Measurements from ENCODE around the gene UBA7. TPM values are rescaled to one million over a fixed set of nuclear protein-coding genes. Genes with fewer than 3 reads are reported as not detected.
"Not testable (repeated sequence)": the region's sequence is repeated elsewhere in the genome, so short reads cannot be mapped to it uniquely, and the experiment has no call there.

UBA7 gene
- total and polyA plus RNA-seq, 2 experiments from 2014 or later, result 0.14 to 0.50 TPM

DNA sequence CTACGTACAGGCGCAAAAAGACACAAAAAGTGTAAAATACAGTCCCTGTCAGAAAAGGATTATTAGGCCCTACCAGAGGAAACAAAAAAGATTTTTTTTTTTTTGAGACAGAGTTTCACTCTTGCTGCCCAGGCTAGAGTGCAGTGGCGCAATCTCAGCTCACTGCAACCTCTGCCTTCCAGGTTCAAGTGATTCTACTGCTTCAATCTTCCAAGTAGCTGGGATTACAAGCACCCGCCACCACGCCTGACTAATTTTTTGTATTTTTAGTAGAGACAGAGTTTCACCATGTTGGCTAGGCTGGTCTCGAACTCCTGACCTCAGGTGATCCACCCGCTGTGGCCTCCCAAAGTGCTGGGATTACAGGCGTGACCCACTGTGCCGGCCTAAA is 32.8 kb downstream of the UBA7 start:
- H3K4me2 ChIP-seq; ATAC-seq; H3K4me3 Mint-ChIP-seq; H3K9me3 Mint-ChIP-seq; H3K4me1 Mint-ChIP-seq; H3K4me1 ChIP-seq (ENCODE audit: insufficient read depth); H3K9me2 ChIP-seq (ENCODE audit: insufficient read depth); H3K27me3 Mint-ChIP-seq (ENCODE audit: insufficient read depth, low read depth, poor library complexity); H3K4me3 ChIP-seq; H3F3A ChIP-seq (replicated peaks; ENCODE audit: low read depth); H3K27ac Mint-ChIP-seq; DNase-seq (ENCODE audit: low spot score); H2AFZ ChIP-seq; H3K27me3 ChIP-seq (ENCODE audit: insufficient read depth): not testable (repeated sequence)
- Histone ChIP-seq H4K20me1 (replicated peaks; ENCODE audit: insufficient read depth) (peaks cover 30% of the 10 kb centered on the region), H3K36me3 (ENCODE audit: insufficient read depth) (peaks cover 21% of the 10 kb centered on the region), H3K79me2 (replicated peaks; ENCODE audit: insufficient read depth) (peaks cover 100% of the 10 kb centered on the region), H3K27ac (ENCODE audit: low read depth) (peak overlapping the region; percentile 84)
- H3K36me3 Mint-ChIP-seq (ENCODE audit: low read depth), result peaks cover 39% of the 10 kb centered on the region

DNA sequence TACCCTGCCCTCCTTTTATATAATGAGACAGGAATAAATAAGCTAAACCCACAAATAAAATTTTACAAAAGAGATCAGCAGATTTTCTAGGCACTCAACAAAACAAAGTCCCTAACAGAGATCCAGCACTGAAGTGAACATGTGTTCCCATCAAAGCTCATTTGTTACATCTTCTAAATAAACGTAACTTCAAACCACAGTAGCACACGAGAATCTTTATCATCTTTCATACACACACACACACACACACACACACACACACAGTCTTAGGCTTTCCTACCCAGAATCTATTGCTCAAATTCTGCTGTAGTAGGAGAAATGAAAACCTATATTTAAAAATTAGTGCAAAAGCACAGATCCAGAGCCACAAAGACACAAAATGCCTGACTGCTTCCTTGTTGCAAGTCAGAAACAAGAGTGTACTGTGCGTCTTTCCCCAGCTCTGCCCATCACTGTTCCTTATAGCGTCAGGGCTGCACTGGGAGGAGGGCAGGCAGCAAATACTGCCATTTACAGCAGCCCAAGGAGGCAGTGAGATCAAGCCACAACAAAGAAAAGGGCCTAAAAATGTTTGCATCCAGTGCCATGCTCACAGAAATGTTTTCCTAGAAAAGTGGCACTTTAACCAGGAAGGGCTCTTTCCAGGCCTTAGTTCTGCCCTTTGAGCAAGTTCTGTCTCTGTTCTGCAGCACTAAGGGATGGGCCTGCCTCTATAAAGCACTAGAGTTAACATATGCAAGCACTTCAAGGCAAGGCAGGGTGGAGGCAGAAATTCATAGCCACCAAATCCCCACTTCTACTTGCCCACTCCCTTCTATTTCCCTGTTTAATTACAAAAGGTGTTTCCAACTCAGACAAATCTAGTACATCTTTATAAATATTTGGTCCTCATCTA is 33.4 kb downstream of the UBA7 start:
- H3K36me3 ChIP-seq (ENCODE audit: insufficient read depth), result peaks cover 21% of the 10 kb centered on the region
- H3K79me2 ChIP-seq (replicated peaks; ENCODE audit: insufficient read depth), result peaks cover 100% of the 10 kb centered on the region
- H3K27ac ChIP-seq (ENCODE audit: low read depth), result 0 out of 2 replicates have a peak overlapping the region, but pooled peaks have one; percentile 84
- H3K27ac Mint-ChIP-seq, result no peak overlapping the region
- H4K20me1 ChIP-seq (replicated peaks; ENCODE audit: insufficient read depth), result peaks cover 35% of the 10 kb centered on the region
- H3K9me3 Mint-ChIP-seq, result no peaks in the 10 kb centered on the region
- 0 out of 2 replicates have a peak, but pooled peaks cover 3% of the 10 kb centered on the region for H3F3A ChIP-seq (replicated peaks; ENCODE audit: low read depth)
- no peak overlapping the region for H3K4me3 Mint-ChIP-seq
- no peak overlapping the region for H3K4me2 ChIP-seq
- no peak overlapping the region for H3K4me3 ChIP-seq
- H3K9me2 ChIP-seq (ENCODE audit: insufficient read depth), result no peaks in the 10 kb centered on the region
- peaks cover 3% of the 10 kb centered on the region for H3K4me1 Mint-ChIP-seq
- H3K36me3 Mint-ChIP-seq (ENCODE audit: low read depth), result peaks cover 35% of the 10 kb centered on the region
- peaks cover 5% of the 10 kb centered on the region for H3K4me1 ChIP-seq (ENCODE audit: insufficient read depth)
- no peak for DNase-seq (ENCODE audit: low spot score)
- no peak overlapping the region for H2AFZ ChIP-seq
- no peak for ATAC-seq
- no peaks in the 10 kb centered on the region for H3K27me3 ChIP-seq (ENCODE audit: insufficient read depth)
- H3K27me3 Mint-ChIP-seq (ENCODE audit: insufficient read depth, low read depth, poor library complexity), result no peaks in the 10 kb centered on the region
- TF ChIP-seq EZH2phosphoT487 (IDR thresholded peaks at IDR 0.05; ENCODE audit: unreplicated experiment), result no peak
- TF ChIP-seq STAT1 (IDR thresholded peaks at IDR 0.05; ENCODE audit: unreplicated experiment), result no peak
- TF ChIP-seq ZNF331 (CRISPR knock-in tag; IDR thresholded peaks at IDR 0.05; ENCODE audit: low read depth), result no peak
- TF ChIP-seq REST (IDR thresholded peaks at IDR 0.05; ENCODE audit: unreplicated experiment), result no peak
- TF ChIP-seq POLR2AphosphoS5 (IDR thresholded peaks at IDR 0.05; ENCODE audit: low read depth), result no peak
- no peak for TF ChIP-seq NANOG (IDR thresholded peaks at IDR 0.05; ENCODE audit: borderline replicate concordance)
- no peak for TF ChIP-seq JUNB (IDR thresholded peaks at IDR 0.05; ENCODE audit: unreplicated experiment)
- TF ChIP-seq, protein P1, sequence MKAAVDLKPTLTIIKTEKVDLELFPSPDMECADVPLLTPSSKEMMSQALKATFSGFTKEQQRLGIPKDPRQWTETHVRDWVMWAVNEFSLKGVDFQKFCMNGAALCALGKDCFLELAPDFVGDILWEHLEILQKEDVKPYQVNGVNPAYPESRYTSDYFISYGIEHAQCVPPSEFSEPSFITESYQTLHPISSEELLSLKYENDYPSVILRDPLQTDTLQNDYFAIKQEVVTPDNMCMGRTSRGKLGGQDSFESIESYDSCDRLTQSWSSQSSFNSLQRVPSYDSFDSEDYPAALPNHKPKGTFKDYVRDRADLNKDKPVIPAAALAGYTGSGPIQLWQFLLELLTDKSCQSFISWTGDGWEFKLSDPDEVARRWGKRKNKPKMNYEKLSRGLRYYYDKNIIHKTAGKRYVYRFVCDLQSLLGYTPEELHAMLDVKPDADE (IDR thresholded peaks at IDR 0.05), result no peak
- TF ChIP-seq EZH2 (IDR thresholded peaks at IDR 0.05; ENCODE audit: low read depth, unreplicated experiment), result no peak
- no peak for TF ChIP-seq ZNF114 (CRISPR knock-in tag; IDR thresholded peaks at IDR 0.05)
- no peak for TF ChIP-seq CREB1 (CRISPR knock-in tag; IDR thresholded peaks at IDR 0.05; ENCODE audit: low read depth)
- no peak for TF ChIP-seq CTCF (conservative IDR thresholded peaks at IDR 0.05; ENCODE audit: low read depth in 2 of 2)

Measured in GM23338 (cell line).